A549 (cell line): ENCODE results near the gene VSTM2B. TPM values are rescaled to one million over a fixed set of nuclear protein-coding genes. Genes with fewer than 3 reads are reported as not detected.
A peak's percentile ranks its signal among the peaks of the same experiment; 100 is the strongest.
"Not testable (repeated sequence)": the region's sequence is repeated elsewhere in the genome, so short reads cannot be mapped to it uniquely, and the experiment has no call there.

Experiments used
- ATAC-seq, 2 experiments: fragments of 200-7000 bp in 1 of 2; fragments of >200 bp in 1 of 2; cut with Nextera tagmentation in 1 of 2; cut with Tn5 transposase in 1 of 2; 3 replicates each; pipeline versions ENCODE4 v1.8.0 to v1.9.1; 2018 to 2020; ENCODE audit warnings: mild to moderate bottlenecking in 1 of 2, moderate library complexity in 1 of 2
- CTCF ChIA-PET: fragments of 300-600 bp; sonication (Branson Sonifier 250); formaldehyde crosslinking; extraction: SDS; loops from one replicate; lab custom pipeline; 2021; ENCODE audit warnings: antibody characterized with exemption, inconsistent platforms; lab: Yijun Ruan, JAX
- POLR2A ChIA-PET: fragments of 350-600 bp; formaldehyde crosslinking; extraction: SDS; loops from one replicate; lab custom pipeline; 2021; ENCODE audit warnings: antibody characterized with exemption, inconsistent platforms; lab: Yijun Ruan, JAX
- DNase-seq, 2 experiments: peaks; one replicate each; pipeline versions ENCODE4 v3.0.0 to v3.0.0-alpha.2; 2011 to 2016; ENCODE audit warnings: low read depth in 1 of 2, low spot score in 1 of 2
- FAIRE-seq: peaks from 2 replicates; lab custom pipeline; 2011; peaks lifted over from hg19 to GRCh38; lab: Jason Lieb, UNC
- H3K27ac ChIP-seq, 2 experiments: fragments of >200 bp; sonication (Bioruptor Twin); formaldehyde crosslinking; 3 replicates each; pipeline ENCODE4 v1.5.1; 2016 to 2017
- H3K4me1 ChIP-seq: fragments of >200 bp; sonication (Bioruptor Twin); formaldehyde crosslinking; 3 replicates; pipeline ENCODE4 v1.6.1; 2016
- H3K4me2 ChIP-seq: fragments of >200 bp; sonication (Bioruptor Twin); formaldehyde crosslinking; 3 replicates; pipeline ENCODE4 v1.6.1; 2016
- H3K4me3 ChIP-seq: fragments of >200 bp; sonication (Bioruptor Twin); formaldehyde crosslinking; 3 replicates; pipeline ENCODE4 v1.5.1; 2016
- H3K9me3 ChIP-seq: fragments of >200 bp; sonication (Bioruptor Twin); formaldehyde crosslinking; 3 replicates; pipeline ENCODE4 v1.6.1; 2016
- EHMT2 ChIP-seq: fragments of 200-600 bp; sonication (generic); IDR thresholded peaks from 2 replicates; pipeline ENCODE4 v1.6.1; 2016; ENCODE audit warnings: antibody characterized with exemption, low read depth, mild to moderate bottlenecking, moderate library complexity
- ESRRA ChIP-seq: fragments of 150-350 bp; IDR thresholded peaks from 2 replicates; pipeline ENCODE4 v1.6.1; 2014; ENCODE audit warnings: mild to moderate bottlenecking, low read length, borderline replicate concordance
- FOSL2 ChIP-seq, 2 experiments: fragments of 450-650 bp in 1 of 2; fragments of >200 bp in 1 of 2; sonication (Bioruptor Twin) in 1 of 2; formaldehyde crosslinking; IDR thresholded peaks; 2 replicates each; pipeline versions ENCODE4 v1.5.0 to v1.6.1; 2016 to 2020; ENCODE audit warnings: mild to moderate bottlenecking in 1 of 2, moderate library complexity in 1 of 2
- HEYL ChIP-seq: fragments of 250-450 bp; sonication (Bioruptor Pico); IDR thresholded peaks from 2 replicates; pipeline ENCODE4 v1.8.0; 2021; ENCODE audit warnings: mild to moderate bottlenecking, moderate library complexity
- HOXA7 ChIP-seq: fragments of 250-450 bp; sonication (Bioruptor Pico); IDR thresholded peaks from 2 replicates; pipeline ENCODE4 v1.5.0; 2020; ENCODE audit warnings: mild to moderate bottlenecking, moderate library complexity
- HOXB5 ChIP-seq: fragments of 250-450 bp; sonication (Bioruptor Pico); IDR thresholded peaks from 2 replicates; pipeline ENCODE4 v1.5.0; 2020; ENCODE audit warnings: mild to moderate bottlenecking, moderate library complexity
- MYC ChIP-seq: IDR thresholded peaks from 2 replicates; pipeline ENCODE4 v1.6.1; 2012; ENCODE audit warnings: mild to moderate bottlenecking, inconsistent platforms, low read length, improper control_type of control experiment, borderline replicate concordance
- PHF8 ChIP-seq: fragments of 200-600 bp; sonication (generic); IDR thresholded peaks from 2 replicates; pipeline ENCODE4 v1.6.1; 2016; ENCODE audit warnings: low read depth, mild to moderate bottlenecking, antibody characterized with exemption, moderate library complexity, borderline replicate concordance
- POLR2AphosphoS2 ChIP-seq: conservative IDR thresholded peaks from 2 replicates; pipeline ENCODE4 v1.6.1; 2012; ENCODE audit warnings: low read length, improper control_type of control experiment, inconsistent platforms
- ZC3H11A ChIP-seq: fragments of 450-650 bp; IDR thresholded peaks from 2 replicates; pipeline ENCODE4 v1.6.1; 2014; ENCODE audit warnings: antibody characterized with exemption, mild to moderate bottlenecking
- ZNF302 ChIP-seq: fragments of 250-450 bp; sonication (Bioruptor Pico); IDR thresholded peaks from 2 replicates; pipeline ENCODE4 v1.9.0; 2021; ENCODE audit warnings: inconsistent platforms, mild to moderate bottlenecking, moderate library complexity
- ZSCAN20 ChIP-seq: fragments of 250-450 bp; sonication (Bioruptor Pico); IDR thresholded peaks from 2 replicates; pipeline ENCODE4 v1.8.0; 2022; ENCODE audit warnings: mild to moderate bottlenecking, moderate library complexity
- WGBS: methylation state at CpG from one replicate; pipeline ENCODE4 v1.1.6; 2017; ENCODE audit errors: missing lambda C conversion rate; 5-methylcytosine and 5-hydroxymethylcytosine counted together
- polyA plus RNA-seq, 4 experiments: library from polyadenylated mRNA; depleted of rRNA in 3 of 4; stranded (reverse); fragments of >200 nt; fragmentation: RNase III in 1 of 4; extraction: RNeasy Plus Mini Kit Qiagen cat#74134 plus additional on column Dnase treatment in 1 of 4; gene quantifications; 2 replicates in 3 of 4; 3 replicates in 1 of 4; pipeline ENCODE4 v1.2.3, GENCODE V29; 2011 to 2017
- TF ChIP-seq, protein P1 (sequence below): fragments of >200 bp; sonication (Bioruptor Twin); formaldehyde crosslinking; IDR thresholded peaks from 2 replicates; pipeline ENCODE4 v1.6.1; 2016
- TF ChIP-seq, protein P2 (sequence below): fragments of 150-350 bp; IDR thresholded peaks from 2 replicates; pipeline ENCODE4 v1.6.1; 2014; ENCODE audit warnings: low read depth, mild to moderate bottlenecking, low read length

The VSTM2B gene
- polyA plus RNA-seq, 2 of the 4 experiments (the other 2 are of a cell fraction) = not detected

DNA sequence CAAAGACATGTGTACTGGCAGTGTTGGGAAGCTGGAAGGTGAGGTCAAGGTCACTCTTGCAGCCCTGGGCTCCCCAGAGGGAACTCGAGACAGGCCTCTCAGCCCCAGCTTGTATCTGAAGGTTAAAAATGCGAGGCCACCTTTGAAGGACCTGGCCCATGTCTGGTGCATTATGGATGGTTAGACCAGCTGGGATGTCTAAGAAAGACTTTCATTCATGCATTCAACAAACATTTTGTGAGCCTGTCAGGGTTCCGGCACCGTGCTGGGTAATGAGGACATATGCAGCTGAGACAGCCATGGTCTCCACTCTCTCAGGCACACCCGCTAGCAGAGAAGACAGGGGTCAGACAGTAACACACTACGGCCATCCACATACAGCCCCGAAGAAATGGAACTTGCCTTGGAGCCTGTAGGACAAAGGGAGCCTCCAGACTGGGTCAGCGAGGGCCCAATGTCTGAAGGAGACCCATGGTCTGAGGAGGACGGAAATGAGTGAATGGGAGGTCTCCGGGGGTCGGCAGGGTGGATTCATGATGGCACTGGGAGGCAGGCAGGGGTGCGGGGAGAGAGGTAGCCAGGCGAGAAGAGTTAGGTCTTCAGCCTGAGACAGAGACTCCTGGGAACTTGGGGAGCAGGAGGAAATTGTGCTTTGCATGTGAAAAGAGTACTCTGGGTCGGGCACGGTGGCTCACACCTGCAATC lies 19.0 kb downstream of the VSTM2B start (continued):
- TF ChIP-seq EHMT2 (no peak), HEYL (CRISPR knock-in tag) (no peak), HOXB5 (CRISPR knock-in tag) (no peak), ZNF302 (CRISPR knock-in tag) (no peak)

DNA sequence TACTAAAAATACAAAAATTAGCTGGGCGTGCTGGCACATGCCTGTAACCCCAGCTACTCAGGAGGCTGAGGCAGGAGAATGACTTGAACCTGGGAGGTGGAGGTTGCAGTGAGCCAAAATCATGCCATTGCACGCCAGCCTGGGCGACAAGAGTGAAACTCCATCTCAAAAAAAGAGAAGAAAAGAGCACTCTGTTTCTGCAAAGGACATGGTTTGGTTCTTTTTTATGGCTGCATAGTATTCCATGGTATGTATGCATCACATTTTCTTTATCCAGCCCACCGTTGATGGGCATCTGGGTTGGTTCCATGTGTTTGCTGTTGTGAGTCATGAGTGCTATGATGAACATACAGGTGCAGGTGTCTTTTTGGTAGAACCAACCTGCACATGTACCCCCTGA lies 19.7 kb downstream of the VSTM2B start:
- FAIRE-seq, H3K4me3 ChIP-seq, DNase-seq, ATAC-seq, H3K4me1 ChIP-seq, H3K4me2 ChIP-seq, H3K9me3 ChIP-seq, POLR2A ChIA-PET, H3K27ac ChIP-seq: not testable (repeated sequence)
- 5% methylated on average over 4 of the region's 4 CpGs for WGBS
- CTCF ChIA-PET = interaction anchor here (2.6 kb wide), 1 partner anchor 18 kb away, joined by 10 read pairs; no protein-coding TSS in a partner anchor

DNA sequence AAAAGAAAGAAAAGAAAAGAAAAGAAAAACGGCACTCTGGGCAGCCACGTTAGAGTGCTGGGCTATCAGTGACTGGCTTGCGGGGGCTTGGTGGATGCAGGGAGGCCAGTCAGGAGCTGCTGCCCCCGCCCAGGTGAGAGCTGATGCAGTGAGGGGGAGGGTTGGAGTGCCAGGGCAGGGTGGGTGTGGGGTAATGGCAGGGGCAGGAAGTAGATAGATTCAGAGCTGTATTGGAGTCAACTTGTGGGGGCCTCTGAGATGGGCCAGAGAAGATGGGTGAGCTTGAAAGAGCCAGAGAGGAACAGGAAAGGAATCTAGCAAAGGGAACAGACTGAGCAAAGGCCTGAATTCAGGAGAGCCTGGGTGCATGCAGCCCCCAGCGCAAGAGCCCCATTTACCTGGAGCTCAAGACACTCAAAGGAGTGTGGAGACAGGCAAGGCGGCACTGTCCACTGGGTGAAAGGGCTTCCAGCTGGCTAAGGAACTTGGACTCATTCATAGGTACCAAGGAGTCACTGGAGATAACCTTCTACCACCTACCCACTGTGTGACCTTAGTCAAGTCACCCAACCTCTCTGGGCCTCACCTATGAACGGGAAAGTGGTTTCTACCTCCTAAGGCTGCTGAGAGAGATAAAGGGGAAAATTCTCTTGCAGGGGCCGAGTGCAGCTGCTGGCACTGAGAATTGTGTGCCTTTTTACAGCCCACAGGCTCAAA lies 20.2 kb downstream of the VSTM2B start:
- Histone ChIP-seq H3K4me2 (no peak overlapping the region), H3K4me3 (no peak overlapping the region), H3K4me1 (no peaks in the 10 kb centered on the region), H3K9me3 (no peaks in the 10 kb centered on the region), H3K27ac (no peak overlapping the region)
- TF ChIP-seq ESRRA (no peak), ZNF302 (CRISPR knock-in tag) (no peak), POLR2AphosphoS2 (no peak), MYC (no peak), PHF8 (no peak), HOXA7 (CRISPR knock-in tag) (no peak), ZC3H11A (no peak)
- ChIA-PET CTCF (interaction anchor here (2.6 kb wide), 1 partner anchor 18 kb away, joined by 10 read pairs; no protein-coding TSS in a partner anchor), POLR2A (no interaction called here)
- ATAC-seq = no peak
- WGBS = 25% methylated on average over 8 of the region's 8 CpGs
- no peak for FAIRE-seq
- DNase-seq = no peak

DNA sequence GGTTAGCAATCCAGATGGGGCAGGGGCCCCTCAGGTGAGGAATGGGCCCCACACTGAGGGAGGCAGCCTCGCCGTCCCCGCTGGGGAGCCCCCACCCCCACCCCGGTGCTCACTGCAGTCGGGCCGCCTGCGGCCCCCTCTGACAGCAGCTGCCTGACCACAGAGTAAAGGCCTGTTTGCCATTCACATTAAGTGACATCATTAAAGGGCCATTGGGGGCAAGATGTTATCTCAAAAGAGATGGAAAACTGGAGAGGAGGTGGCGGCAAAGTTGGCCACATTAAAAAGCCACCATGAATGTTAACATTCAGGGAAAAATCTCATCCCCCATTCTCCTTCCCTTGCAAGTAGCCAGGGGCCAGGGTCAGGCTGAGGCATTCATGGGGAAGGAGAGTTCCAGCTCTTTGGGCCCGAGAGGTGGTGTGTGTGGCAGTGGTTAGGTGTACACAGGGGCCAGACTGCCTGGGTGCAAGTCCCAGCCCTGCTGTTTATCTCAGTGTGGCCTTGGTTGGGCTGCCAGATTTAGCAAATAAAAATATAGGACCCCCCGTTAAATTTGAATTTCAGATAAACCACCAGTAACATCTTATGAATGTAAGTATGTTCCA lies 20.9 kb downstream of the VSTM2B start:
- DNase-seq (no peak), FAIRE-seq (peak; percentile 7), ATAC-seq (no peak)
- CTCF ChIA-PET = interaction anchor here (2.6 kb wide), 1 partner anchor 19 kb away, joined by 10 read pairs; no protein-coding TSS in a partner anchor
- no peak for TF ChIP-seq ZSCAN20
- TF ChIP-seq, protein P1, sequence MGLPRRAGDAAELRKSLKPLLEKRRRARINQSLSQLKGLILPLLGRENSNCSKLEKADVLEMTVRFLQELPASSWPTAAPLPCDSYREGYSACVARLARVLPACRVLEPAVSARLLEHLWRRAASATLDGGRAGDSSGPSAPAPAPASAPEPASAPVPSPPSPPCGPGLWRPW = no peak
- TF ChIP-seq FOSL2 (IDR thresholded peaks at IDR 0.05) = no peak
- TF ChIP-seq FOSL2 (CRISPR knock-in tag; IDR thresholded peaks at IDR 0.05) = no peak
- TF ChIP-seq, protein P2, sequence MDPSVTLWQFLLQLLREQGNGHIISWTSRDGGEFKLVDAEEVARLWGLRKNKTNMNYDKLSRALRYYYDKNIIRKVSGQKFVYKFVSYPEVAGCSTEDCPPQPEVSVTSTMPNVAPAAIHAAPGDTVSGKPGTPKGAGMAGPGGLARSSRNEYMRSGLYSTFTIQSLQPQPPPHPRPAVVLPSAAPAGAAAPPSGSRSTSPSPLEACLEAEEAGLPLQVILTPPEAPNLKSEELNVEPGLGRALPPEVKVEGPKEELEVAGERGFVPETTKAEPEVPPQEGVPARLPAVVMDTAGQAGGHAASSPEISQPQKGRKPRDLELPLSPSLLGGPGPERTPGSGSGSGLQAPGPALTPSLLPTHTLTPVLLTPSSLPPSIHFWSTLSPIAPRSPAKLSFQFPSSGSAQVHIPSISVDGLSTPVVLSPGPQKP = no peak
- Histone ChIP-seq H3K4me1 (no peaks in the 10 kb centered on the region), H3K4me2 (no peak overlapping the region), H3K9me3 (no peaks in the 10 kb centered on the region), H3K4me3 (no peak overlapping the region), H3K27ac (no peak overlapping the region)
- WGBS = 23% methylated on average over 5 of the region's 10 CpGs
- POLR2A ChIA-PET = no interaction called here
